BLaER1 (cell line): Measurements from ENCODE around the gene AHR.
"Not testable (repeated sequence)": the region's sequence is repeated elsewhere in the genome, so short reads cannot be mapped to it uniquely, and the experiment has no call there.

Source experiments
- H3K27ac ChIP-seq: shearing (Covaris generic); formaldehyde crosslinking; 2 replicates; pipeline ENCODE4 v1.8.1; 2022
- H3K27me3 ChIP-seq: shearing (Covaris generic); formaldehyde crosslinking; 2 replicates; pipeline ENCODE4 v1.8.1; 2022
- H3K36me3 ChIP-seq: shearing (Covaris generic); formaldehyde crosslinking; 2 replicates; pipeline ENCODE4 v1.8.1; 2022
- H3K4me1 ChIP-seq: shearing (Covaris generic); formaldehyde crosslinking; 2 replicates; pipeline ENCODE4 v1.8.1; 2022
- H3K4me2 ChIP-seq: shearing (Covaris generic); formaldehyde crosslinking; 2 replicates; pipeline ENCODE4 v1.8.1; 2022
- H3K4me3 ChIP-seq: shearing (Covaris generic); formaldehyde crosslinking; 2 replicates; pipeline ENCODE4 v1.8.1; 2022
- H3K9ac ChIP-seq: shearing (Covaris generic); formaldehyde crosslinking; 2 replicates; pipeline ENCODE4 v1.8.1; 2022
- H3K9me3 ChIP-seq: shearing (Covaris generic); formaldehyde crosslinking; 2 replicates; pipeline ENCODE4 v1.8.1; 2022
- H4K20me1 ChIP-seq: shearing (Covaris generic); formaldehyde crosslinking; 2 replicates; pipeline ENCODE4 v1.8.1; 2022
- Cebpa-rat ChIP-seq: shearing (Covaris generic); IDR thresholded peaks from 2 replicates; pipeline ENCODE4 v1.8.1; 2022

The AHR gene

GRCh38 chr7:17370901-17371585, 72.6 kb downstream of the AHR start:
- Histone ChIP-seq H3K4me3 (no peak overlapping the region), H3K4me2 (no peak overlapping the region), H3K9me3 (no peaks in the 10 kb centered on the region), H3K27ac (no peak overlapping the region), H4K20me1 (no peaks in the 10 kb centered on the region), H3K9ac (no peak overlapping the region), H3K4me1 (no peaks in the 10 kb centered on the region), H3K27me3 (no peaks in the 10 kb centered on the region), H3K36me3 (no peaks in the 10 kb centered on the region)
- TF ChIP-seq Cebpa-rat = no peak

GRCh38 chr7:17371671-17372524, 73.4 kb downstream of the AHR start:
- no peak overlapping the region for H3K4me3 ChIP-seq
- H3K36me3 ChIP-seq = no peaks in the 10 kb centered on the region
- H3K4me2 ChIP-seq = no peak overlapping the region
- H3K27ac ChIP-seq = no peak overlapping the region
- no peaks in the 10 kb centered on the region for H3K27me3 ChIP-seq
- H3K9ac ChIP-seq = no peak overlapping the region
- H4K20me1 ChIP-seq = no peaks in the 10 kb centered on the region
- H3K4me1 ChIP-seq = no peaks in the 10 kb centered on the region
- no peaks in the 10 kb centered on the region for H3K9me3 ChIP-seq
- TF ChIP-seq Cebpa-rat = no peak

- no peaks in the 10 kb centered on the region for H3K27me3 ChIP-seq
- H3K27ac ChIP-seq = no peak overlapping the region
- H3K9me3 ChIP-seq = no peaks in the 10 kb centered on the region
- H3K9ac ChIP-seq = no peak overlapping the region
- no peaks in the 10 kb centered on the region for H3K4me1 ChIP-seq
- no peaks in the 10 kb centered on the region for H3K36me3 ChIP-seq
- H3K4me3 ChIP-seq = no peak overlapping the region
- TF ChIP-seq Cebpa-rat = no peak
- H4K20me1 ChIP-seq = no peaks in the 10 kb centered on the region
- no peak overlapping the region for H3K4me2 ChIP-seq
Observed at GRCh38 chr7:17374157-17374556, 75.7 kb downstream of the AHR start.

DNA sequence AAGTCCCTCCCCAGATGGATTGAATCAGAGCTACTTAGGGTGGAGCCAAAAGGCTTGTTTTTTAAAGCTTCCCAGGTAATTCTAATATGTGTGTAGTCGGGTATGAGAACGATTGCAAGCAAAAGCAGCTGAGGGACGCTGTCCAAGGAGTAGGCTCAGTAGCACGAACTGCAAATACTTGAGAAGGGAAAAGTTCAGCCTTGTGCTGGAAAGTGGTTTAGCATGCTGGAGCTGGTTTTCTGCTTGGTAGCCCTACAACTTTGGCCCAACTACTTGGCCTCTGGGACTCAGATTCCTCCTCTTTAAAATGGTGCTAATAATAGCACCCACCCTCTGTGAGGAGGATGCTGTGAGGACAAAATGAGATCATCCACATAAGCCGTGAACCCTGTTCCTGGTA, 76.2 kb downstream of the AHR start:
- Histone ChIP-seq H3K27ac (no peak overlapping the region), H3K27me3 (no peaks in the 10 kb centered on the region), H3K4me1 (no peaks in the 10 kb centered on the region), H3K4me2 (no peak overlapping the region), H3K36me3 (no peaks in the 10 kb centered on the region), H3K9ac (no peak overlapping the region), H3K4me3 (no peak overlapping the region), H4K20me1 (no peaks in the 10 kb centered on the region), H3K9me3 (no peaks in the 10 kb centered on the region)
- no peak for TF ChIP-seq Cebpa-rat

DNA sequence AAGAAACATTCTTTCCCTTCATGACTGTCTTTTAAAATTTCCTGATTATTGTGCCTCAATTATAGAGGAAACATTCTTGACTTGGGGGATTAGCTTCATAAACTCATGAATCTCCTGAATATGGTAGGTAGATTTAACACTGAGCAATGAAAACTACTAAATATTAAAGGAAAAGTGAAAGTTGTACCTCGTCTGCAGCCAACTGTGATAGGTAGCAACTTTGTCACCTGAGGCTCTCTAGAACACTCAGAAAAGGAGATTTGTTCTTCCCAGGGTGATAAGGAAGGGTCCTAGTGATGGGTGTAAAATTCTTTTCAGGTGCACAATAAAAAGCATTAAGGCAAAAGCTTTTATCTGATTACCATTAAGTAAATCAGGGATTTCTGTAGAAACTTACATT, 78.1 kb downstream of the AHR start:
- Histone ChIP-seq H3K4me2 (no peak overlapping the region), H3K4me3 (no peak overlapping the region)
- no peak for TF ChIP-seq Cebpa-rat

DNA sequence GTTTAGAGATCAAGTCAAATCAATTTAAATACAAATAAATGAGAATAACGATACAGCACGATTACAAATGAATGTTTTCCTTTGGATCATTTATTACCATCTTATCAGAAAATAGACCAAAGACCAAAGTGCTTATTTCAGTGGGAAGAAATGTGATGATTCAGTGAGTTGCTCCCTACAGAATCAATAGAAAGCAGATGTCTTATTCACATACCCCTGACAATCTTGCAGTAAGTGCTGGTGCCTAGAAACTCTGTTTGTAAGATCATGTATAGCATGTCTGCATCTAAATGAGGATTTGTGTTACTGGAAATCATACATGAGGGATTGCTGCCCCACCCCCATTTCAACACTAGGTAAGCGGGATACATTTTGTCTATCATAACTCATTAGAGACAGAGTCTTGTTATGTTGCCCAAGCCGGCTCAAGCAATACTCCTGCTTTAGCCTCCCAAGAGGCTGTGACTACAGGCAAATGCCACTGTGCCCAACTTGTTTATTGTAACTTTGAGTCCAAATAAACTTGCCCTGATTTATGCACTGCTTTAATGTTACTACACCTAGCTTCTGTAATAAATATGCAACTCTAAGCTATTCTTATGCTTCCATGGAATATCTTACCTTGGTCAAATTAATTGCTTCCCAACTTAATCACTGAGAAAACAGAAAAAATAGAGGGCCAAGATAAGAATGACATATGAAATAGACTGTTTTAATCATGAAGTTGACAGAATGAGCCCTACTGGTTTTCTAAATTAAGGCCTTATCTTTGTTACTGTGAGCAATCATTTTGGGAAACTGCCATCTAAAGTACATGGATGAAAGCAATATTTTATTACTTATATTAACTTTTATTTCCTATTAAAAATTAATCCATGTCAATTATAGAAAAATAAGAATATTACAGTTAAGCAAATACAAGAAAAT, 82.5 kb downstream of the AHR start:
- no peaks in the 10 kb centered on the region for H3K36me3 ChIP-seq

More for the DNA sequence above, 78.1 kb downstream of the AHR start:
- no peak overlapping the region for H3K9ac ChIP-seq
- no peaks in the 10 kb centered on the region for H3K4me1 ChIP-seq
- no peaks in the 10 kb centered on the region for H3K9me3 ChIP-seq
- H4K20me1 ChIP-seq = no peaks in the 10 kb centered on the region
- no peaks in the 10 kb centered on the region for H3K27me3 ChIP-seq
- no peaks in the 10 kb centered on the region for H3K36me3 ChIP-seq
- no peak overlapping the region for H3K27ac ChIP-seq

GRCh38 chr7:17382408-17383354, 84.2 kb downstream of the AHR start:
- not testable (repeated sequence) for H3K9me3 ChIP-seq, H3K36me3 ChIP-seq, H3K27ac ChIP-seq, H3K9ac ChIP-seq, H3K4me3 ChIP-seq, H3K27me3 ChIP-seq, H4K20me1 ChIP-seq, H3K4me2 ChIP-seq, H3K4me1 ChIP-seq

More for the DNA sequence above, 82.5 kb downstream of the AHR start:
- no peak overlapping the region for H3K4me2 ChIP-seq
- H4K20me1 ChIP-seq = no peaks in the 10 kb centered on the region
- H3K4me1 ChIP-seq = no peaks in the 10 kb centered on the region
- H3K4me3 ChIP-seq = no peak overlapping the region
- no peak for TF ChIP-seq Cebpa-rat
- no peak overlapping the region for H3K27ac ChIP-seq
- H3K27me3 ChIP-seq = no peaks in the 10 kb centered on the region
- no peak overlapping the region for H3K9ac ChIP-seq
- H3K9me3 ChIP-seq = no peaks in the 10 kb centered on the region

DNA sequence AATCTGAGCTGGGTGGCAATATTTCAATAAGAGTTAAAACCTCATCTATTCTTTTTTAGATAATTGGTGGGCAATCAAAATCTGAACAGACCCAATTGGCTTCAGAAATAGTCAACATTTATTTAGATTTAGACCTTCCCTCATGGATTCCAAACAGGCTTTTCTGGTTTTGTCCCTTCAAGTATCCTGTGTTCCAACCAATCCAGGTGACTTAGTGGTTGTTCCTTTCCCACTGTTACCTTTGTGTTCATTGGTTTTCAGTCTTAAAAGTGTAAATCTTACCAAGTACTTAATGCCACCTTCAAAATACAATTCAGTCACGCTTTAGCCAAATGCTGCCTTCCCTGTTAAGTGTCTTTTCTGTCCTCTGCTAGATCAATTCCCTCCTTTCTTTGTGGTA, 85.9 kb downstream of the AHR start:
- no peaks in the 10 kb centered on the region for H3K4me1 ChIP-seq
- no peaks in the 10 kb centered on the region for H4K20me1 ChIP-seq
- no peaks in the 10 kb centered on the region for H3K9me3 ChIP-seq
- no peak overlapping the region for H3K9ac ChIP-seq
- no peak overlapping the region for H3K4me3 ChIP-seq
- H3K27ac ChIP-seq = no peak overlapping the region
- no peaks in the 10 kb centered on the region for H3K27me3 ChIP-seq
- no peak overlapping the region for H3K4me2 ChIP-seq
- TF ChIP-seq Cebpa-rat = no peak
- no peaks in the 10 kb centered on the region for H3K36me3 ChIP-seq

GRCh38 chr7:17385612-17386011, 87.2 kb downstream of the AHR start:
- no peak for TF ChIP-seq Cebpa-rat
- H3K27ac ChIP-seq = no peak overlapping the region
- no peaks in the 10 kb centered on the region for H3K4me1 ChIP-seq
- H3K9me3 ChIP-seq = no peaks in the 10 kb centered on the region
- no peak overlapping the region for H3K9ac ChIP-seq
- no peak overlapping the region for H3K4me3 ChIP-seq
- H3K4me2 ChIP-seq = no peak overlapping the region
- no peaks in the 10 kb centered on the region for H3K36me3 ChIP-seq
- no peaks in the 10 kb centered on the region for H3K27me3 ChIP-seq
- H4K20me1 ChIP-seq = no peaks in the 10 kb centered on the region
